K562 (cell line): ENCODE measurements around the gene TCF3. TPM values are rescaled to one million over a fixed set of nuclear protein-coding genes. Genes with fewer than 3 reads are reported as not detected.

Experiments
- ATAC-seq: fragments of 200-7000 bp; cut with Tn5 transposase; 3 replicates; pipeline ENCODE4 v1.9.1; 2020; ENCODE audit warnings: moderate library complexity
- BruUV-seq: library from RNA; stranded (reverse); fragments of 400-500 nt; replicated peaks from 2 replicates; lab custom pipeline; 2021; lab: Mats Ljungman, UMichigan
- CTCF ChIA-PET: fragments of 300-600 bp; formaldehyde crosslinking; extraction: SDS; loops from one replicate; lab custom pipeline; 2021; ENCODE audit warnings: low intra/inter-chr PET ratio; lab: Yijun Ruan, JAX
- POLR2A ChIA-PET: fragments of 300-600, 350-650 bp; sonication (Branson Sonifier 250); formaldehyde crosslinking; extraction: SDS; loops from one replicate; lab custom pipeline; 2021; ENCODE audit warnings: antibody characterized with exemption, inconsistent platforms; lab: Yijun Ruan, JAX
- DNase-seq, 4 experiments: peaks; one replicate each; pipeline versions ENCODE4 v3.0.0 to v3.0.0-alpha.2; 2011 to 2018; ENCODE audit warnings: low spot score in 3 of 4, mixed read lengths in 3 of 4; ENCODE audit errors: extremely low read depth in 1 of 4
- FAIRE-seq: peaks from 2 replicates; lab custom pipeline; 2011; peaks lifted over from hg19 to GRCh38; lab: Jason Lieb, UNC
- H2AFZ ChIP-seq: 2 replicates; pipeline ENCODE4 v1.6.0; 2011; ENCODE audit warnings: low read depth, low read length, control low read depth, inconsistent platforms
- H3K27ac ChIP-seq: fragments of 200-600 bp; 3 replicates; pipeline ENCODE4 v1.8.0; 2011; ENCODE audit warnings: low read depth, mild to moderate bottlenecking, control low read depth, inconsistent platforms, low read length, moderate library complexity, mixed read lengths; ENCODE audit errors: extremely low read depth
- H3K27me3 ChIP-seq, 2 experiments: fragments of 300-600 bp in 1 of 2; 2 replicates in 1 of 2; 3 replicates in 1 of 2; pipeline versions ENCODE4 v1.6.0 to v1.8.0; 2011; ENCODE audit warnings: inconsistent platforms in 2 of 2, low read length in 2 of 2, mild to moderate bottlenecking in 1 of 2, mixed read lengths in 1 of 2, moderate library complexity in 1 of 2; ENCODE audit not compliant: control insufficient read depth in 2 of 2, insufficient read depth in 2 of 2
- H3K36me3 ChIP-seq: fragments of 300-600 bp; 3 replicates; pipeline ENCODE4 v1.8.0; 2011; ENCODE audit warnings: mild to moderate bottlenecking, low read length, inconsistent platforms; ENCODE audit not compliant: control insufficient read depth, insufficient read depth
- H3K4me1 ChIP-seq, 2 experiments: fragments of 200-600 bp in 1 of 2; replicated peaks in 1 of 2; 2 replicates in 1 of 2; 3 replicates in 1 of 2; pipeline versions ENCODE4 v1.5.1 to v1.8.0; 2011; ENCODE audit warnings: inconsistent platforms in 2 of 2, low read length in 2 of 2, mild to moderate bottlenecking in 1 of 2, mixed read lengths in 1 of 2, moderate library complexity in 1 of 2; ENCODE audit not compliant: control insufficient read depth in 2 of 2, insufficient read depth in 2 of 2
- H3K4me2 ChIP-seq: 2 replicates; pipeline ENCODE4 v1.6.1; 2011; ENCODE audit warnings: low read length, control low read depth, inconsistent platforms, mixed read lengths; ENCODE audit not compliant: insufficient read depth
- H3K4me3 ChIP-seq: fragments of 200-600 bp; sonication (generic), shearing (Covaris generic); 2 replicates; pipeline ENCODE4 v1.5.1; 2016; ENCODE audit warnings: control low read depth, inconsistent platforms
- H3K79me2 ChIP-seq: fragments of 200-600 bp; 3 replicates; pipeline ENCODE4 v1.8.0; 2011; ENCODE audit warnings: low read length, inconsistent platforms; ENCODE audit not compliant: control insufficient read depth, insufficient read depth
- H3K9ac ChIP-seq, 2 experiments: 2 replicates each; pipeline versions ENCODE4 v1.6.0 to v1.6.1; 2011; ENCODE audit warnings: low read depth in 2 of 2, low read length in 2 of 2, control low read depth in 1 of 2, inconsistent platforms in 1 of 2, mild to moderate bottlenecking in 1 of 2, mixed read lengths in 1 of 2; ENCODE audit not compliant: insufficient read depth in 1 of 2
- H3K9me1 ChIP-seq: one replicate; pipeline ENCODE4 v1.6.0; 2011; ENCODE audit warnings: inconsistent platforms, mild to moderate bottlenecking, low read length, moderate library complexity; ENCODE audit not compliant: control insufficient read depth, insufficient read depth
- H3K9me3 ChIP-seq: replicated peaks from 2 replicates; pipeline ENCODE4 v1.5.1; 2011; ENCODE audit warnings: low read depth, low read length, inconsistent platforms; ENCODE audit not compliant: control insufficient read depth, insufficient read depth
- H4K20me1 ChIP-seq: replicated peaks from 2 replicates; pipeline ENCODE4 v1.6.1; 2011; ENCODE audit warnings: low read length, inconsistent platforms, mixed read lengths; ENCODE audit not compliant: control insufficient read depth, insufficient read depth
- CBFB ChIP-seq: sonication (generic); formaldehyde crosslinking; IDR thresholded peaks from 2 replicates; pipeline ENCODE4 v1.4.0; 2020; ENCODE audit warnings: mild to moderate bottlenecking, missing genetic modification reagents
- EGR1 ChIP-seq: fragments of 450-650 bp; conservative IDR thresholded peaks from 2 replicates; pipeline ENCODE4 v1.6.1; 2017; ENCODE audit warnings: mild to moderate bottlenecking
- MAFG ChIP-seq: fragments of 450-650 bp; conservative IDR thresholded peaks from 2 replicates; pipeline ENCODE4 v1.6.1; 2016; ENCODE audit warnings: missing genetic modification characterization, missing compliant biosample characterization
- SOX6 ChIP-seq: fragments of 450-650 bp; IDR thresholded peaks from 2 replicates; pipeline ENCODE4 v1.6.1; 2014; ENCODE audit warnings: mild to moderate bottlenecking
- STAG1 ChIP-seq: sonication (generic); formaldehyde crosslinking; IDR thresholded peaks from 2 replicates; pipeline ENCODE4 v1.5.0; 2020; ENCODE audit warnings: missing genetic modification reagents, borderline replicate concordance
- ZNF384 ChIP-seq: IDR thresholded peaks from 2 replicates; pipeline ENCODE4 v1.6.1; 2012; ENCODE audit warnings: low read depth, low read length, improper control_type of control experiment
- ZNF766 ChIP-seq: fragments of 200-800 bp; sonication (Bioruptor generic); conservative IDR thresholded peaks from 2 replicates; pipeline ENCODE4 v1.6.1; 2016; ENCODE audit warnings: missing genetic modification characterization, missing compliant biosample characterization
- WGBS: fragments of 100-300 bp; shearing (Covaris generic); methylation state at CpG from one replicate; pipeline ENCODE4 v1.1.6; 2016; ENCODE audit warnings: low coverage, mixed read lengths; ENCODE audit not compliant: insufficient coverage; ENCODE audit errors: missing lambda C conversion rate; 5-methylcytosine and 5-hydroxymethylcytosine counted together
- in situ Hi-C: fragments of 300-500 bp; cut with MboI; formaldehyde crosslinking; loops from 4 replicates; pipeline ENCODE4 v1.15.0; 2018; ENCODE audit warnings: inconsistent platforms, mixed read lengths
- intact Hi-C: fragments of 100-400 bp; cut with micrococcal nuclease; formaldehyde crosslinking; loops from 2 replicates; pipeline ENCODE4 v1.14.2; 2022
- polyA plus RNA-seq, 8 experiments: library from polyadenylated mRNA; depleted of rRNA in 4 of 8; stranded (reverse) in 5 of 8; unstranded in 3 of 8; fragments of >200 nt; fragmentation: Nextera tagmentation in 2 of 8; fragmentation: Illumina TruSeq in 1 of 8; extraction: Ambion mirVana in 2 of 8; extraction: Trizol in 1 of 8; gene quantifications; 2 replicates each; pipeline versions ENCODE4 v1.2.1 to v1.2.3, GENCODE V29; 2011 to 2014; ENCODE audit warnings: inconsistent platforms in 1 of 8, missing spikeins in 1 of 8
- total RNA-seq, 7 experiments: library from RNA; depleted of rRNA in 6 of 7; stranded (reverse); fragments of >200 nt in 6 of 7; fragmentation: Illumina TruSeq in 2 of 7; extraction: Trizol in 2 of 7; gene quantifications; 2 replicates each; pipeline versions ENCODE4 v1.2.1 to v1.2.3, GENCODE V29; 2011 to 2021; ENCODE audit warnings: low replicate concordance in 1 of 7
- TF ChIP-seq, protein P1 (sequence below): fragments of 450-650 bp; IDR thresholded peaks from 2 replicates; pipeline ENCODE4 v1.6.1; 2016; ENCODE audit warnings: mild to moderate bottlenecking, moderate library complexity

The TCF3 gene
- total and polyA plus RNA-seq, 9 of the 15 experiments (the other 6 are each of a cell fraction or from before 2014, with no cell fraction given): 5.6 to 259 (median 84.0) TPM

DNA sequence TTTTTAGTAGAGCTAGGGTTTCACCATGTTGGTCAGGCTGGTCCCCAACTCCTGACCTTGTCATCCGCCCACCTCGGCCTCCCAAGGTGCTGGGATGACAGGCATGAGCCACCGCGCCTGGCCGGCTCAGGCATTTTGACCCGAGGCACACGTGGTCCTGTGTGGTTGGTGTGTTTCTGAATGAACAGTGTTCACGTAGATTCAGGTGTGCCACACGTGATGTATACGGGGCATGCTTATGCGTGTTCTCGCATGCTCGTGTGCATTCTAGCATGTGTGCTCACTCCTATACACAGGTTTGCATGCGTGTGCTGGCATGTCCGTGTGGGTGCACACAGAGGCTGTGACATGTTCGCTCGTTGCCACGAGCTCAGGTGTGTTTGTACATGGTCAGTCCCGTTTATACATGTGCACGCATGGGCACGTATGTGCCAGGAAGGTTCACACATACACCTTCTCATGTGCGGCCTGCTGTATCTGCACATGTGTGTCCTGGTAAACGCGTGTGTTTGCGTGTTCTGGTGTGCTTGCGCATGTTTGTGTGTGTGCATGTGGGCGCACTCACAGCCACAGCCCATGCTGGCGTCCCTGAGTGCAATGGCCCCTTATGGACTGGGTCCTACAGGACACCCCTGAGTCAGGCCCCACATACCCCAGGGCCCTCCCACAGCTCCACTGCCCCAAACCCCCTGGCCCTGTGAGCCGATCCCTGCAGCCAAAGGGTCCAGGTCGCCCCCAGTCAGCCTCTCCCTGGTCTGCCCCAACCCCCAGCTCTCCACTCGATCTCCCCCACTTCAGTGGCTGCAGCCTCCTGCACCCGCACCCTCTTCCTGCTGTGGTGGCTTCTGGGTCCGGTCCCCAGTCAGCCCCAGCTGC, 20.6 kb upstream of the TCF3 start:
- Histone ChIP-seq H3K27me3 (no peaks in the 10 kb centered on the region), H3K4me2 (no peak overlapping the region), H2AFZ (peak overlapping the region; percentile 100), H3K4me3 (no peak overlapping the region), H3K27ac (peak overlapping the region; percentile 30; the same call in 1 of the 3 replicates), H3K9me3 (no peaks in the 10 kb centered on the region), H3K9ac (peak overlapping the region in 1 of 2 experiments; percentile 72; a peak in 2 of 4 replicates), H3K79me2 (no peaks in the 10 kb centered on the region), H3K36me3 (no peaks in the 10 kb centered on the region; the same call in 2 of the 3 replicates), H4K20me1 (no peaks in the 10 kb centered on the region), H3K4me1 (peaks cover 17 to 68% of the 10 kb centered on the region in 2 experiments), H3K9me1 (peaks cover 4% of the 10 kb centered on the region)
- FAIRE-seq (no peak), DNase-seq (peak in 1 of 4 experiments; percentile 7), ATAC-seq (no peak)
- intact Hi-C loops (loop anchor here (1.0 to 5.0 kb wide), 2 partner anchors 51 to 94 kb away; no protein-coding TSS in a partner anchor), in situ Hi-C loops (loop anchor here (5.0 kb wide), 1 partner anchor 94 kb away; no protein-coding TSS in a partner anchor)
- BruUV-seq: no TSS peak
- whole genome bisulfite sequencing: 84% methylated on average over 32 of the region's 33 CpGs
- POLR2A ChIA-PET: interaction anchor here (0.7 to 1.8 kb wide), 3 partner anchors 93 to 127 kb away, joined by 3 to 7 read pairs (median 4); no protein-coding TSS in a partner anchor
- CTCF ChIA-PET: interaction anchor here (0.6 to 4.1 kb wide), 10 partner anchors 49 to 164 kb away, joined by 3 to 84 read pairs (median 10); partner anchors contain the start of genes MBD3 and UQCR11
- TF ChIP-seq MAFG (no peak), CBFB (CRISPR knock-in tag) (0 out of 2 replicates have a peak, but pooled peaks have one; percentile 17), ZNF766 (CRISPR knock-in tag) (0 out of 2 replicates have a peak, but pooled peaks have one; percentile 18), STAG1 (CRISPR knock-in tag) (no peak), ZNF384 (no peak), EGR1 (0 out of 2 replicates have a peak, but pooled peaks have one; percentile 15), SOX6 (no peak)
- TF ChIP-seq, protein P1, sequence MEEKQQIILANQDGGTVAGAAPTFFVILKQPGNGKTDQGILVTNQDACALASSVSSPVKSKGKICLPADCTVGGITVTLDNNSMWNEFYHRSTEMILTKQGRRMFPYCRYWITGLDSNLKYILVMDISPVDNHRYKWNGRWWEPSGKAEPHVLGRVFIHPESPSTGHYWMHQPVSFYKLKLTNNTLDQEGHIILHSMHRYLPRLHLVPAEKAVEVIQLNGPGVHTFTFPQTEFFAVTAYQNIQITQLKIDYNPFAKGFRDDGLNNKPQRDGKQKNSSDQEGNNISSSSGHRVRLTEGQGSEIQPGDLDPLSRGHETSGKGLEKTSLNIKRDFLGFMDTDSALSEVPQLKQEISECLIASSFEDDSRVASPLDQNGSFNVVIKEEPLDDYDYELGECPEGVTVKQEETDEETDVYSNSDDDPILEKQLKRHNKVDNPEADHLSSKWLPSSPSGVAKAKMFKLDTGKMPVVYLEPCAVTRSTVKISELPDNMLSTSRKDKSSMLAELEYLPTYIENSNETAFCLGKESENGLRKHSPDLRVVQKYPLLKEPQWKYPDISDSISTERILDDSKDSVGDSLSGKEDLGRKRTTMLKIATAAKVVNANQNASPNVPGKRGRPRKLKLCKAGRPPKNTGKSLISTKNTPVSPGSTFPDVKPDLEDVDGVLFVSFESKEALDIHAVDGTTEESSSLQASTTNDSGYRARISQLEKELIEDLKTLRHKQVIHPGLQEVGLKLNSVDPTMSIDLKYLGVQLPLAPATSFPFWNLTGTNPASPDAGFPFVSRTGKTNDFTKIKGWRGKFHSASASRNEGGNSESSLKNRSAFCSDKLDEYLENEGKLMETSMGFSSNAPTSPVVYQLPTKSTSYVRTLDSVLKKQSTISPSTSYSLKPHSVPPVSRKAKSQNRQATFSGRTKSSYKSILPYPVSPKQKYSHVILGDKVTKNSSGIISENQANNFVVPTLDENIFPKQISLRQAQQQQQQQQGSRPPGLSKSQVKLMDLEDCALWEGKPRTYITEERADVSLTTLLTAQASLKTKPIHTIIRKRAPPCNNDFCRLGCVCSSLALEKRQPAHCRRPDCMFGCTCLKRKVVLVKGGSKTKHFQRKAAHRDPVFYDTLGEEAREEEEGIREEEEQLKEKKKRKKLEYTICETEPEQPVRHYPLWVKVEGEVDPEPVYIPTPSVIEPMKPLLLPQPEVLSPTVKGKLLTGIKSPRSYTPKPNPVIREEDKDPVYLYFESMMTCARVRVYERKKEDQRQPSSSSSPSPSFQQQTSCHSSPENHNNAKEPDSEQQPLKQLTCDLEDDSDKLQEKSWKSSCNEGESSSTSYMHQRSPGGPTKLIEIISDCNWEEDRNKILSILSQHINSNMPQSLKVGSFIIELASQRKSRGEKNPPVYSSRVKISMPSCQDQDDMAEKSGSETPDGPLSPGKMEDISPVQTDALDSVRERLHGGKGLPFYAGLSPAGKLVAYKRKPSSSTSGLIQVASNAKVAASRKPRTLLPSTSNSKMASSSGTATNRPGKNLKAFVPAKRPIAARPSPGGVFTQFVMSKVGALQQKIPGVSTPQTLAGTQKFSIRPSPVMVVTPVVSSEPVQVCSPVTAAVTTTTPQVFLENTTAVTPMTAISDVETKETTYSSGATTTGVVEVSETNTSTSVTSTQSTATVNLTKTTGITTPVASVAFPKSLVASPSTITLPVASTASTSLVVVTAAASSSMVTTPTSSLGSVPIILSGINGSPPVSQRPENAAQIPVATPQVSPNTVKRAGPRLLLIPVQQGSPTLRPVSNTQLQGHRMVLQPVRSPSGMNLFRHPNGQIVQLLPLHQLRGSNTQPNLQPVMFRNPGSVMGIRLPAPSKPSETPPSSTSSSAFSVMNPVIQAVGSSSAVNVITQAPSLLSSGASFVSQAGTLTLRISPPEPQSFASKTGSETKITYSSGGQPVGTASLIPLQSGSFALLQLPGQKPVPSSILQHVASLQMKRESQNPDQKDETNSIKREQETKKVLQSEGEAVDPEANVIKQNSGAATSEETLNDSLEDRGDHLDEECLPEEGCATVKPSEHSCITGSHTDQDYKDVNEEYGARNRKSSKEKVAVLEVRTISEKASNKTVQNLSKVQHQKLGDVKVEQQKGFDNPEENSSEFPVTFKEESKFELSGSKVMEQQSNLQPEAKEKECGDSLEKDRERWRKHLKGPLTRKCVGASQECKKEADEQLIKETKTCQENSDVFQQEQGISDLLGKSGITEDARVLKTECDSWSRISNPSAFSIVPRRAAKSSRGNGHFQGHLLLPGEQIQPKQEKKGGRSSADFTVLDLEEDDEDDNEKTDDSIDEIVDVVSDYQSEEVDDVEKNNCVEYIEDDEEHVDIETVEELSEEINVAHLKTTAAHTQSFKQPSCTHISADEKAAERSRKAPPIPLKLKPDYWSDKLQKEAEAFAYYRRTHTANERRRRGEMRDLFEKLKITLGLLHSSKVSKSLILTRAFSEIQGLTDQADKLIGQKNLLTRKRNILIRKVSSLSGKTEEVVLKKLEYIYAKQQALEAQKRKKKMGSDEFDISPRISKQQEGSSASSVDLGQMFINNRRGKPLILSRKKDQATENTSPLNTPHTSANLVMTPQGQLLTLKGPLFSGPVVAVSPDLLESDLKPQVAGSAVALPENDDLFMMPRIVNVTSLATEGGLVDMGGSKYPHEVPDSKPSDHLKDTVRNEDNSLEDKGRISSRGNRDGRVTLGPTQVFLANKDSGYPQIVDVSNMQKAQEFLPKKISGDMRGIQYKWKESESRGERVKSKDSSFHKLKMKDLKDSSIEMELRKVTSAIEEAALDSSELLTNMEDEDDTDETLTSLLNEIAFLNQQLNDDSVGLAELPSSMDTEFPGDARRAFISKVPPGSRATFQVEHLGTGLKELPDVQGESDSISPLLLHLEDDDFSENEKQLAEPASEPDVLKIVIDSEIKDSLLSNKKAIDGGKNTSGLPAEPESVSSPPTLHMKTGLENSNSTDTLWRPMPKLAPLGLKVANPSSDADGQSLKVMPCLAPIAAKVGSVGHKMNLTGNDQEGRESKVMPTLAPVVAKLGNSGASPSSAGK: peak; percentile 76; the same call in 1 of the 2 replicates
